Epithelial cell of proximal tubule (primary cell): ENCODE data around the gene GOLGA8M. TPM values are rescaled to one million over a fixed set of nuclear protein-coding genes. Genes with fewer than 3 reads are reported as not detected.
"Not testable (repeated sequence)": the region's sequence is repeated elsewhere in the genome, so short reads cannot be mapped to it uniquely, and the experiment has no call there.

ENCODE experiments used
- DNase-seq: peaks from one replicate; pipeline ENCODE4 v3.0.0-alpha.2; 2011; ENCODE audit warnings: low read depth
- H3K4me3 ChIP-seq: 2 replicates; pipeline ENCODE4 v1.5.1; 2011; ENCODE audit warnings: low read depth, mild to moderate bottlenecking, low read length
- total RNA-seq: library from RNA; depleted of rRNA; stranded (reverse); fragments of >200 nt; gene quantifications from 2 replicates; pipeline ENCODE4 v1.2.3, GENCODE V29; 2015

GOLGA8M gene
- total RNA-seq, 1 donor from 2014 or later: 0.06 TPM

DNA sequence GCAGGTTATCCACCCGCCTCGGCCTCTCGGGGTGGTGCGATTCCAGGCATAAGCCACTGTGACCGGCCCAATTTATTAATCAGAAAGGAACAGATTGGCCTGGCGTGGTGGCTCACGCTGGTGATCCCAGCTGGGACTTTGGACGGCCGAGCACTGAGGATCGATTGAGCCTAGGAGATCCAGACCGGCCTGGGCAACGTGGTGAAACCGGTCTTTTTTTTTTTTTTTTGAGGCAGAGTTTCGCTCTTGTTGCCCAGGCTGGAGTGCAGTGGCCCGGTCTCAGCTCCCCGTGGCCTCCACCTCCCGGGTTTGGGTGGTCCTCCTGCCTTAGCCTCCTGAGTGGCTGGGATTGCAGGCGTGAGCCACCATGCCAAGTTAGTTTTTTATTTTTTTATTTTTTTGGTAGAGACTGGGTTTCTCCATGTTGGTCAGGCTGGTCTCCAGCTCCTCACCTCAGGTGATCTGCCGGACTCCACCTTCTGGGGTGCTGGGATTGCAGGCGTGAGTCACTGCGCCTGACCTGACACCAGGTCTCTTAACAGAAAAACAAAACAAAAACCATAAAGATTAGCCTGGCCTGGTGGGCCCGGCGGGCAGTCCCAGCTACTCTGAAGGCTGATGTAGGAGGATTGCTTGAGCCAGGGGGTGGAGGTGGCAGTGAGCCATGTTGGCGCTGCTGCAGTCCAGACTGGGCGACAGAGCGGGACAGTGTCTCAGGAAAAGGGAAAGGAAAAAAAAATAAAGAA, 18.0 kb downstream of the GOLGA8M start:
- not testable (repeated sequence) for DNase-seq, H3K4me3 ChIP-seq

DNA sequence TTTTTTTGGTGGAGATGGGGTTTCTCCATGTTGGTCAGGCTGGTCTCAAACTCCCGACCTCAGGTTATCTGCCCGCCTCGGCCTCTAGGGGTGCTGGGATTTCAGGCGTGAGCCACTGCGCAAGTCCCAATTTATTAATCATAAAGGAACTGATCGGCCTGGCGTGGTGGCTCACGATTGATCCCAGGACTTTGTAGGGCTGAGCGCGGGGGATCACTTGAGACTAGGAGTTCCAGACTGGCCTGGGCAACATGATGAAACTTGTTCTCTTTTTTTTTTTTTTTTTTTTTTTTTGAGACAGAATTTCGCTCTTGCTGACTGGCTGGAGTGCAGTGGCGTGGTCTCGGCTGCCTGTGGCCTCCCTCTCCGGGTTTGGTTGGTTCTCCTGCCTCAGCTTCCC, 19.2 kb downstream of the GOLGA8M start:
- H3K4me3 ChIP-seq, DNase-seq: not testable (repeated sequence)

DNA sequence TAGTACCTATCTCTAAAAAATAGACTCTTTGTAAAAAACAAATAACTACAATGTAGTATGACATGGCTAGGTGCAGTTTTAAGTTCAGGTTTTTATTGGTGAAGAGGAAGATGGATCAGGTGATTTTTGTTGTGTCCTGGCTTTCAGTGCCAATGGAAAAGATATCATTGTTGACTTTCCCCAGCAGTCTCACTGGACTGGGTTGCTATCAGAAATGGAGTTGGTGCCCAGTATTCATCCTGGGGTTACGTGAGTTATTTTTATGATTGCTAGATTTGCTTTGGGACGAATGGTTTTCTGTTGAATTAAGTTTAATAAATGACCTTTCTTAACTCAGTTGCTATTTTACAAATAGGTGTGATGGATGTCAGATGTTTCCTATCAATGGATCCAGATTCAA, 38.7 kb downstream of the GOLGA8M start:
- not testable (repeated sequence) for DNase-seq, H3K4me3 ChIP-seq

DNA sequence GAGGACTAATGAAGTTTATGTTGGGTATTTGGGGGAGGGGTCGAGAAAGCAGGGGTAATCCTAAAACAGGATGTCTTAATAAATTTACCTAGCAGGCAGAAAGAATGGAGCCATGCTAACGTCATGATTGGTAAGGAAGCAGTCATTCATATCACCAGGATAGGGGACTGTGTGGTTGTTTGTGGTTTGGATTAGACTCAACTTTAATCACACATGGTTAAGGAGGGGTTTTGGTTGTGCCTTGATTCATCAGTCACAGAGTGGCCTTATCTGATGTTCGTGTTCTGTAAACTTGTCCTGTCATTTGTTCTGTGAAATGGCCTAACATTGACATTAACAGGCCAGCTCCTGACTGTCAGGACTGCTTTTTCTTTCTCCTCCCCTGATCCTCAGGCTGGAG, 40.1 kb downstream of the GOLGA8M start:
- not testable (repeated sequence) for DNase-seq, H3K4me3 ChIP-seq

DNA sequence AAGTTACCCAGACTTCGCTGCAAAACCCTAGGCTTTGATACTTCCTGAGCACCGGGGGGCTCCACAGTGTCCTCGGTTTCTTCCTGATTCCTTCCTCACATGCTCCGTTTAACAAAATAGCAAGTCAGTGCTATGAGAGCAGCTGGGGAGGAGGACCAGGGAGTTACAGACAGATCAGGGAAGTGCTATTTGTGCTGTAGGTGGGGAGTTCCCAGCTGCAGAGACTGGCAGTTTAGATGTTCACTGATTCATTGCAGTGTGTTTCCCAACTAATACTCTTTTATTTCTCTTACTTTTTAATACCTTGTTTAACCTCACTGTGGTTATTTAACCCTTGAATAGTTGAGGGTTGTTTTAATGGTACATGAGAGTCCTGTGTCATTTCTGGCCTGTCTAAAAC, 45.8 kb downstream of the GOLGA8M start:
- DNase-seq, H3K4me3 ChIP-seq: not testable (repeated sequence)

DNA sequence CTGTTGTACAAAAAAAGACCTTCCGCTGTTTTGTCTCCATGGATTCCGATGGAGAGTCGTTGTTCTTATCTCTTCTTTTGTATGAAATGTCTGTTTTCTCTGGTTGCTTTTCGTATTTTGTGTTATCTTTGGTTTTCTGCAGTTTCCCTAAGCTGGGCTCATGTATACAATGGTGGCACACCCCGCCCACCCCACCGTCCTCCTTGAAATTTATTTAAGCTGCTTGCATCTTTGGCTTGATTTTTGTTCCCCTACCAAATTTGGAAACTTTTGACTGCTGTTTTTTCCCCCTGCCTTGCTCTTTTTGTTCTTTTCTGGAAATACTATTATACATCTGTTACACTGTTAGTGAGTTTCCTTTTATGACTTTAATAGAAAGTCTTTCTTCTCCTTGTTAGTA, 47.6 kb downstream of the GOLGA8M start:
- not testable (repeated sequence) for DNase-seq, H3K4me3 ChIP-seq

DNA sequence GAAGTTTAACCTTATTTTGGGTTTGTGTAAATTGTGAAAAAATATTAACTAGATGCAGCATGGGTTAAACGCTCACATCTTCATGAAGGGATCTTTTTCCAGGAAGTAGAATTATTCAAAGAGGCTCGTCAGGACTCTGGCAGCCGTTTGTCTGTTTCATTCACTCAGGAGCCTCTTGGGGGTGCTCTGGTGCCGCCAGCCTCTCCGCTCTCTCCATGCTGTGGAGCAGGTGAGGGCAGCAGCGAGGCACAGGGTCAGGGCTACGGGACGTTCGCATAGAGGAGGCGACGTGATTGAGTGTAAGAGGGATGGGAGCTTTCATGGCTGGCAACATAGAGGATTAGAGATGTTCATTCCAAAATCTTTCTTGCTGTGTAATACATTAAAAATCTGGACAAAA, 48.5 kb downstream of the GOLGA8M start:
- DNase-seq, H3K4me3 ChIP-seq: not testable (repeated sequence)

DNA sequence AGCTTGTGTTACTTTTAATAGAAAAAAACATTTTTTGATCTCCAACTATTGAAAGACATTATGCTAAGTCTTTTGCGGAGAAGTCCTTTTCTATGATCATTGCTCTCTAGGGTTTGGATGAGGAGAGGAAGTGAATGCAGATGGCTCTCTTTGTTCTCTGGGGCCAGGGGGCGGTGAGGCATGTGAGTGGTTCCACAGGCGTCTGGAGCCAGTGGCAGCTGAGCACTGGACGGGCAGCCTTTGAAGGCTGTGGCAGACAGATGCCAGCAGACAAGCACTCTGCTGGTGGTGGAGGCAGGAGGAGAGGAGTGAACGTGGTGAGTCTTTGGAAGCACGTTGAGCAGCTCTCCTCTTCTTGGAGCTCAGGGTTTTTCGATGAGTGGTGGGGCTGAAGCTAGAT, 51.5 kb downstream of the GOLGA8M start:
- not testable (repeated sequence) for DNase-seq, H3K4me3 ChIP-seq

DNA sequence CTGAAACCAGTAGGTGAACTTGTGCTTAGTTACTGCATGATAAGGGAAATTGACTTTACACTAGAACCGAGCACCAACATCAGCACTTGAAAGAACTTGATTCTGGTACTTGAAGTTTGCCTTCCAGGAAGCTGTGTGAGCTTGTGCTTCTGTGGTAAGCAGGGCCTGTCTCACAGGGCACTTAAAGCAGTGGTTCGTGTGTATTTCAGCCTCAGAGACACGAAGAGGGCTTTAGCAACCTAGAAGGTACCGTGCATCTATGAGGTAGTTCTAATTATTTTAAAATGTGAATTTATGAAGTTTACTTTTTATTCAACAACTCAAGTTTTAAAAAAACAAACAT, 56.2 kb downstream of the GOLGA8M start:
- not testable (repeated sequence) for H3K4me3 ChIP-seq, DNase-seq

DNA sequence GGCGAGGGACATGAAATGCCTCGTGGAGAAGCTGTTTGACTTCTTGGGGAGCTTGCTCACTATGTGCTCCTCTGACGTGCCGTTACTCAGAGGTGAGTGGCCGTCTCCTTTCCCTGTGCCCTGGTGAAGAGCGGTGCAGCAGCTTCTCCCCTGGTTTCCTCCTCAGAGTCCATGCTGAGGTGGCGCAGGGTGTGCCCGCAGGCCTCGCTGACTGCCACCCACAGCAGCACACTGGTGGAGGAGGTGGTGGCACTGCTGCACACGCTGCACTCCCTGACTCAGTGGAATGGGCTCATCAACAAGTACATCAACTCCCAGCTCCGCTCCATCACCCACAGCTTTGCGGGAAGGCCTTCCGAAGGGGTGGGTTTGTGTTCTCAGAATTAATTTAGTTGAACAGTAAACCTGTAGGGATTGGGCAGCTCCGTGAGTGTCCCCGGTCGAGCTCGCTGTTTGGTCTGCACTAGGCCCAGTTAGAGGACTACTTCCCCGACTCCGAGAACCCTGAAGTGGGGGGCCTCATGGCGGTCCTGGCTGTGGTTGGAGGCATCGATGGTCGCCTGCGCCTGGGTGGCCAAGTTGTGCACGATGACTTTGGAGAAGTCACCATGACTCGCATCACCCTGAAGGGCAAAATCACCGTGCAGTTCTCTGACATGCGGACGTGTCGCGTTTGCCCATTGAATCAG, 56.7 kb downstream of the GOLGA8M start:
- DNase-seq: not testable (repeated sequence)

DNA sequence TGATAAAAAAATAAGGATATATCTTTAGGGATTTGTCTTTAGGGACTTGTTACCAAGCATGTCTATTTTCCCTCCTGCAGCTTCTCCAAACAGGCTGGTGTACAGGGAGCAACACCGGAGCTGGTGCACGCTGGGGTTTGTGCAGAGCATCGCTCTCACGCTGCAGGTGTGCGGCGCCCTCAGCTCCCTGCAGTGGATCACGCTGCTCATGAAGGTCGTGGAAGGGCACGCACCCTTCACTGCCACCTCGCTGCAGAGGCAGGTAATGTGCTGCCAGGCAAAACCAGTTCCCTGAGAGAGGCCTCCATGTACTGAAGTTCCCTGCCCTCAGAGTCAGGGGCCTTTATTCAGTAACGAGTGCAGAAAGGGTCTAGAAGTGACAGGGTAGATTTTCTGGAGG, 58.0 kb downstream of the GOLGA8M start:
- DNase-seq, H3K4me3 ChIP-seq: not testable (repeated sequence)

More for the DNA sequence above, 56.7 kb downstream of the GOLGA8M start:
- not testable (repeated sequence) for H3K4me3 ChIP-seq

DNA sequence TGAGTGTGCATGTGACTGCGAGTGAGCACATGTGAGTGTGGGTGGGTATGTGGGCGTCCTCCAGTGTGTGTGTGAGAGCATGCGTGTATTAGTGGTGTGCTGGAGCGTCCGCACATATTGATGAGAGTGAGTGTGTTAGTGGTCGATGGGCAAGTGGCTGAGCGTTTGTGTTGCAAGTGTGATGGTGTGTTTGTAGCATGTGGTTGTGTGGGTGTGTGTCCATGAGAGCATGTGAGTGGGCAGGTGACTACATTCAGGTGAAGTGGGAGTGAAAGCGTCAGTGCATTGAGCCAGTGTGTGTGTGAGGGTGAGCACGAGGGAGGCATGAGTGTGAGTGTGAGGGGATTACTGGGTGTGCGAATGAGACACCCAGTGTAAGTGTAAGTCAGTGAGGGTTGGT, 59.7 kb downstream of the GOLGA8M start:
- DNase-seq, H3K4me3 ChIP-seq: not testable (repeated sequence)

Other genes starting within 250 kb of the GOLGA8M start
- gene GOLGA8G, start 179.4 kb downstream of the GOLGA8M start, total RNA-seq: not detected in 2 replicates
- not detected in 2 replicates for gene GOLGA6L25, start 158.9 kb downstream of the GOLGA8M start, total RNA-seq
- gene GOLGA6L7, start 136.2 kb upstream of the GOLGA8M start, total RNA-seq: not detected in 2 replicates
- gene APBA2, start 173.6 kb upstream of the GOLGA8M start, total RNA-seq: 30.0 and 36.5 TPM in 2 replicates